PC-9 (cell line): ENCODE data around the gene TBX10. TPM values are rescaled to one million over a fixed set of nuclear protein-coding genes. Genes with fewer than 3 reads are reported as not detected.

ENCODE experiments used
- BruUV-seq: library from RNA; stranded (reverse); fragments of 400-500 nt; replicated peaks from 2 replicates; lab custom pipeline; 2021; lab: Mats Ljungman, UMichigan
- CTCF ChIA-PET: fragments of 300-600 bp; sonication (Branson Sonifier 250); formaldehyde crosslinking; loops from one replicate; lab custom pipeline; 2022; ENCODE audit warnings: antibody characterized with exemption; lab: Charles Lee
- POLR2A ChIA-PET: fragments of 300-600 bp; sonication (Branson Sonifier 250); formaldehyde crosslinking; loops from one replicate; lab custom pipeline; 2022; ENCODE audit warnings: antibody characterized with exemption; ENCODE audit not compliant: unreplicated experiment; lab: Charles Lee
- DNase-seq, 2 experiments: peaks; one replicate each; pipeline versions ENCODE4 v3.0.0 to v3.0.0-alpha.2; 2015 to 2022; ENCODE audit warnings: mixed read lengths in 1 of 2
- H2AFZ ChIP-seq: fragments of 200-600 bp; sonication (generic); 2 replicates; pipeline ENCODE4 v1.8.1; 2017; ENCODE audit warnings: antibody characterized with exemption
- H3F3A ChIP-seq: fragments of 200-600 bp; sonication (generic); 2 replicates; pipeline ENCODE4 v1.8.1; 2017; ENCODE audit warnings: antibody characterized with exemption, mild to moderate bottlenecking, low read depth; ENCODE audit not compliant: insufficient read depth
- H3K27ac ChIP-seq: fragments of 200-600 bp; sonication (generic); 2 replicates; pipeline ENCODE4 v1.6.1; 2016; ENCODE audit warnings: mixed run types
- H3K27me3 ChIP-seq: fragments of 200-600 bp; sonication (generic); 2 replicates; pipeline ENCODE4 v1.6.1; 2016; ENCODE audit warnings: low read depth, mixed run types; ENCODE audit not compliant: insufficient read depth
- H3K36me3 ChIP-seq: fragments of 200-600 bp; sonication (generic); 2 replicates; pipeline ENCODE4 v1.6.1; 2016; ENCODE audit warnings: low read depth, mixed run types
- H3K4me1 ChIP-seq: fragments of 200-600 bp; sonication (generic); replicated peaks from 2 replicates; pipeline ENCODE4 v1.6.1; 2016; ENCODE audit warnings: mixed run types; ENCODE audit not compliant: insufficient read depth
- H3K4me2 ChIP-seq: fragments of 200-600 bp; sonication (generic); 2 replicates; pipeline ENCODE4 v1.6.1; 2017; ENCODE audit warnings: mixed run types
- H3K4me3 ChIP-seq: fragments of 200-600 bp; sonication (generic); 2 replicates; pipeline ENCODE4 v1.6.1; 2016; ENCODE audit warnings: mixed run types
- H3K79me2 ChIP-seq: fragments of 200-600 bp; sonication (generic); 2 replicates; pipeline ENCODE4 v1.6.1; 2017; ENCODE audit warnings: low read depth, mixed run types
- H3K9me2 ChIP-seq: fragments of 200-600 bp; sonication (generic); 2 replicates; pipeline ENCODE4 v1.8.1; 2017; ENCODE audit warnings: mild to moderate bottlenecking; ENCODE audit not compliant: insufficient read depth
- H3K9me3 ChIP-seq: fragments of 200-600 bp; sonication (generic); 2 replicates; pipeline ENCODE4 v1.8.1; 2016; ENCODE audit warnings: low read depth; ENCODE audit not compliant: insufficient read depth
- H4K20me1 ChIP-seq: fragments of 200-600 bp; sonication (generic); 2 replicates; pipeline ENCODE4 v1.8.1; 2017; ENCODE audit not compliant: insufficient read depth
- CTCF ChIP-seq: fragments of 200-600 bp; sonication (generic); conservative IDR thresholded peaks from 2 replicates; pipeline ENCODE4 v1.6.1; 2017; ENCODE audit warnings: mixed run types, antibody characterized with exemption, mild to moderate bottlenecking, moderate library complexity
- EZH2 ChIP-seq: fragments of 200-600 bp; sonication (generic); IDR thresholded peaks from 2 replicates; pipeline ENCODE4 v1.8.0; 2017; ENCODE audit warnings: antibody characterized with exemption, low read depth
- intact Hi-C: fragments of 100-400 bp; cut with micrococcal nuclease; formaldehyde crosslinking; loops from one replicate; pipeline ENCODE4 v1.10.0; 2022; ENCODE audit not compliant: unreplicated experiment
- total RNA-seq: library from RNA; stranded (reverse); gene quantifications from 2 replicates; pipeline ENCODE4 v1.2.3, GENCODE V29; 2021

TBX10 gene
- total RNA-seq, 1 experiment from 2014 or later, result not detected

GRCh38 chr11:67665541-67666302, 26.2 kb upstream of the TBX10 start:
- ChIA-PET CTCF (interaction anchor here (0.5 to 2.3 kb wide), 4 partner anchors 16 to 259 kb away, joined by 3 to 7 read pairs (median 5); no protein-coding TSS in a partner anchor), POLR2A (no interaction called here)
- no peak overlapping the region for H3K27ac ChIP-seq
- no TSS peak for BruUV-seq
- peaks cover 7% of the 10 kb centered on the region; the same call in 1 of the 2 replicates for H3K4me1 ChIP-seq
- no peaks in the 10 kb centered on the region for H3K36me3 ChIP-seq
- peak; percentile 55 to 76 for DNase-seq
- no peaks in the 10 kb centered on the region for H3K9me2 ChIP-seq
- H3K27me3 ChIP-seq, result no peaks in the 10 kb centered on the region
- no peaks in the 10 kb centered on the region for H3K79me2 ChIP-seq
- intact Hi-C loops, result loop anchor here (1.0 to 10.0 kb wide), 3 partner anchors 26 to 129 kb away; no protein-coding TSS in a partner anchor
- peaks cover 6% of the 10 kb centered on the region; the same call in 1 of the 2 replicates for H3F3A ChIP-seq
- no peaks in the 10 kb centered on the region for H4K20me1 ChIP-seq
- H3K4me2 ChIP-seq, result peak overlapping the region; percentile 47
- no peak overlapping the region for H3K4me3 ChIP-seq
- no peak for TF ChIP-seq EZH2
- peak; percentile 70 for TF ChIP-seq CTCF
- no peak overlapping the region for H2AFZ ChIP-seq
- H3K9me3 ChIP-seq, result no peaks in the 10 kb centered on the region

GRCh38 chr11:67664696-67665540, 25.4 kb upstream of the TBX10 start:
- CTCF ChIA-PET, result interaction anchor here (0.6 to 2.3 kb wide), 2 partner anchors 20 to 26 kb away, joined by 7 read pairs; no protein-coding TSS in a partner anchor
- Histone ChIP-seq H3K36me3 (no peaks in the 10 kb centered on the region), H3K4me3 (no peak overlapping the region), H4K20me1 (no peaks in the 10 kb centered on the region), H3K4me1 (peaks cover 7% of the 10 kb centered on the region; the same call in 1 of the 2 replicates), H3K27ac (no peak overlapping the region), H3K79me2 (no peaks in the 10 kb centered on the region), H3K9me3 (no peaks in the 10 kb centered on the region), H3K4me2 (no peak overlapping the region), H3K27me3 (no peaks in the 10 kb centered on the region), H3K9me2 (no peaks in the 10 kb centered on the region), H3F3A (0 out of 2 replicates have a peak, but pooled peaks cover 6% of the 10 kb centered on the region), H2AFZ (no peak overlapping the region)
- no peak for DNase-seq
- no TSS peak for BruUV-seq
- no peak for TF ChIP-seq EZH2
- intact Hi-C loops, result loop anchor here (1.0 to 10.0 kb wide), 3 partner anchors 26 to 130 kb away; no protein-coding TSS in a partner anchor
- POLR2A ChIA-PET, result no interaction called here

GRCh38 chr11:67664213-67664585, 24.6 kb upstream of the TBX10 start:
- peaks cover 5% of the 10 kb centered on the region; the same call in 1 of the 2 replicates for H3F3A ChIP-seq
- TF ChIP-seq CTCF (no peak), EZH2 (no peak)
- no peak overlapping the region for H3K4me2 ChIP-seq
- no peak overlapping the region for H2AFZ ChIP-seq
- H3K9me2 ChIP-seq, result no peaks in the 10 kb centered on the region
- CTCF ChIA-PET, result interaction anchor here (2.3 kb wide), 1 partner anchor 27 kb away, joined by 7 read pairs; no protein-coding TSS in a partner anchor
- no peaks in the 10 kb centered on the region for H3K27me3 ChIP-seq
- H3K4me1 ChIP-seq, result peaks cover 7% of the 10 kb centered on the region; the same call in 1 of the 2 replicates
- BruUV-seq, result no TSS peak
- H3K27ac ChIP-seq, result no peak overlapping the region
- no peaks in the 10 kb centered on the region for H3K36me3 ChIP-seq
- POLR2A ChIA-PET, result no interaction called here
- H3K79me2 ChIP-seq, result no peaks in the 10 kb centered on the region
- no peak overlapping the region for H3K4me3 ChIP-seq
- DNase-seq, result no peak
- no peaks in the 10 kb centered on the region for H4K20me1 ChIP-seq
- H3K9me3 ChIP-seq, result no peaks in the 10 kb centered on the region
- intact Hi-C loops, result loop anchor here (10.0 kb wide), 1 partner anchor 131 kb away; no protein-coding TSS in a partner anchor
